MG63 (cell line): ENCODE results near the gene TRIP10. TPM values are rescaled to one million over a fixed set of nuclear protein-coding genes. Genes with fewer than 3 reads are reported as not detected.

ENCODE experiments used
- DNase-seq: peaks from one replicate; pipeline ENCODE4 v3.0.0-alpha.2; 2020
- H3K27me3 ChIP-seq: fragments of 250-450 bp; sonication (Bioruptor Pico); 2 replicates; pipeline ENCODE4 v1.5.1; 2020; ENCODE audit warnings: mild to moderate bottlenecking, moderate library complexity
- H3K36me3 ChIP-seq: fragments of 250-450 bp; sonication (Bioruptor Pico); 2 replicates; pipeline ENCODE4 v1.5.1; 2020; ENCODE audit warnings: mild to moderate bottlenecking, moderate library complexity
- H3K4me3 ChIP-seq: fragments of 250-450 bp; sonication (Bioruptor Pico); 2 replicates; pipeline ENCODE4 v1.5.1; 2020; ENCODE audit warnings: mild to moderate bottlenecking, moderate library complexity
- H3K9me3 ChIP-seq: fragments of 250-450 bp; sonication (Bioruptor Pico); 2 replicates; pipeline ENCODE4 v1.5.1; 2020; ENCODE audit warnings: mild to moderate bottlenecking, moderate library complexity
- total RNA-seq: library from RNA; depleted of rRNA; stranded (reverse); fragments of >200 nt; shearing (Covaris generic); gene quantifications from 2 replicates; pipeline ENCODE4 v1.2.3, GENCODE V29; 2014; ENCODE audit warnings: low replicate concordance

Gene TRIP10
- total RNA-seq, 1 experiment from 2014 or later, result 58.3 TPM

GRCh38 chr19:6719992-6720368 is 19.5 kb upstream of the TRIP10 start:
- no peak for DNase-seq
- no peaks in the 10 kb centered on the region for H3K27me3 ChIP-seq
- H3K9me3 ChIP-seq, result no peaks in the 10 kb centered on the region
- H3K4me3 ChIP-seq, result no peak overlapping the region
- no peaks in the 10 kb centered on the region for H3K36me3 ChIP-seq

- H3K36me3 ChIP-seq, result no peaks in the 10 kb centered on the region
- DNase-seq, result peak; percentile 59
- H3K27me3 ChIP-seq, result no peaks in the 10 kb centered on the region
- H3K9me3 ChIP-seq, result no peaks in the 10 kb centered on the region
- no peak within 1 kb of the TSS for H3K4me3 ChIP-seq
These were observed 18.9 kb upstream of the TRIP10 start, which contains the start of gene C3 for GRCh38 chr19:6720369-6721137. Gene C3 (minus strand): TSS chr19:6720650. CDS start chr19:6720589, 61 bp downstream.

- Histone ChIP-seq H3K9me3 (no peaks in the 10 kb centered on the region), H3K27me3 (no peaks in the 10 kb centered on the region), H3K36me3 (no peaks in the 10 kb centered on the region), H3K4me3 (no peak overlapping the region)
- DNase-seq, result no peak
These were observed 18.4 kb upstream of the TRIP10 start for GRCh38 chr19:6721138-6721474.

GRCh38 chr19:6721773-6722172 is 17.7 kb upstream of the TRIP10 start:
- Histone ChIP-seq H3K27me3 (no peaks in the 10 kb centered on the region), H3K4me3 (no peak overlapping the region), H3K36me3 (no peaks in the 10 kb centered on the region), H3K9me3 (no peaks in the 10 kb centered on the region)
- DNase-seq, result no peak

- DNase-seq, result no peak
- H3K9me3 ChIP-seq, result no peaks in the 10 kb centered on the region
- no peaks in the 10 kb centered on the region for H3K36me3 ChIP-seq
- H3K4me3 ChIP-seq, result no peak overlapping the region
- H3K27me3 ChIP-seq, result no peaks in the 10 kb centered on the region
These were observed 16.3 kb upstream of the TRIP10 start for GRCh38 chr19:6723108-6723618.

GRCh38 chr19:6723738-6724137 is 15.7 kb upstream of the TRIP10 start:
- Histone ChIP-seq H3K36me3 (no peaks in the 10 kb centered on the region), H3K27me3 (no peaks in the 10 kb centered on the region), H3K9me3 (no peaks in the 10 kb centered on the region), H3K4me3 (no peak overlapping the region)
- DNase-seq, result no peak

- no peak for DNase-seq
- Histone ChIP-seq H3K9me3 (no peaks in the 10 kb centered on the region), H3K36me3 (no peaks in the 10 kb centered on the region), H3K4me3 (no peak overlapping the region), H3K27me3 (no peaks in the 10 kb centered on the region)
These were observed 14.6 kb upstream of the TRIP10 start for GRCh38 chr19:6724631-6725492.

GRCh38 chr19:6725513-6726231 is 13.8 kb upstream of the TRIP10 start:
- Histone ChIP-seq H3K4me3 (no peak overlapping the region), H3K36me3 (no peaks in the 10 kb centered on the region), H3K27me3 (no peaks in the 10 kb centered on the region), H3K9me3 (no peaks in the 10 kb centered on the region)
- DNase-seq, result no peak

- Histone ChIP-seq H3K27me3 (no peaks in the 10 kb centered on the region), H3K36me3 (no peaks in the 10 kb centered on the region), H3K9me3 (no peaks in the 10 kb centered on the region), H3K4me3 (no peak overlapping the region)
- no peak for DNase-seq
These were observed 11.1 kb upstream of the TRIP10 start for GRCh38 chr19:6728346-6728745.

GRCh38 chr19:6729573-6730152 is 9.8 kb upstream of the TRIP10 start:
- Histone ChIP-seq H3K9me3 (no peaks in the 10 kb centered on the region), H3K4me3 (no peak overlapping the region), H3K36me3 (no peaks in the 10 kb centered on the region), H3K27me3 (no peaks in the 10 kb centered on the region)
- no peak for DNase-seq

GRCh38 chr19:6730153-6730804 is 9.2 kb upstream of the TRIP10 start:
- no peak for DNase-seq
- Histone ChIP-seq H3K4me3 (no peak overlapping the region), H3K36me3 (no peaks in the 10 kb centered on the region), H3K9me3 (no peaks in the 10 kb centered on the region), H3K27me3 (no peaks in the 10 kb centered on the region)

- no peaks in the 10 kb centered on the region for H3K9me3 ChIP-seq
- H3K27me3 ChIP-seq, result no peaks in the 10 kb centered on the region
- no peak overlapping the region for H3K4me3 ChIP-seq
- DNase-seq, result no peak
- no peaks in the 10 kb centered on the region for H3K36me3 ChIP-seq
These were observed 8.4 kb upstream of the TRIP10 start for GRCh38 chr19:6730941-6731670.

GRCh38 chr19:6731822-6732221 is 7.7 kb upstream of the TRIP10 start:
- H3K4me3 ChIP-seq, result no peak overlapping the region
- no peaks in the 10 kb centered on the region for H3K27me3 ChIP-seq
- no peaks in the 10 kb centered on the region for H3K36me3 ChIP-seq
- no peaks in the 10 kb centered on the region for H3K9me3 ChIP-seq
- DNase-seq, result no peak

- DNase-seq, result no peak
- H3K27me3 ChIP-seq, result no peaks in the 10 kb centered on the region
- no peaks in the 10 kb centered on the region for H3K9me3 ChIP-seq
- no peak overlapping the region for H3K4me3 ChIP-seq
- no peaks in the 10 kb centered on the region for H3K36me3 ChIP-seq
These were observed 6.6 kb upstream of the TRIP10 start for GRCh38 chr19:6732803-6733337.

- Histone ChIP-seq H3K36me3 (no peaks in the 10 kb centered on the region), H3K9me3 (no peaks in the 10 kb centered on the region), H3K27me3 (no peaks in the 10 kb centered on the region), H3K4me3 (no peak overlapping the region)
- DNase-seq, result no peak
These were observed 6.0 kb upstream of the TRIP10 start for GRCh38 chr19:6733338-6734095.
